Activated CD4-positive, alpha-beta T cell treated with anti-CD3 and anti-CD28 coated beads, Interleukin-2, Interleukin-4, amounts not matched to agents 100 ng/mL and 50 ng/mL, durations not matched to agents 16 hours and 8 hours (primary cell): Measurements from ENCODE around the gene KLHL10.

Experiments used
- DNase-seq: peaks from one replicate; pipeline ENCODE4 v3.0.0-alpha.2; 2020; ENCODE audit warnings: low spot score

Gene KLHL10

GRCh38 chr17:41895617-41896016 is 58.0 kb downstream of the KLHL10 start:
- DNase-seq = no peak

- DNase-seq = no peak
Observed at GRCh38 chr17:41896726-41897125, 59.1 kb downstream of the KLHL10 start.
